Endothelial cell of umbilical vein (primary cell): Measurements from ENCODE around the gene NUMA1.

Source experiments
- EZH2 ChIP-seq: IDR thresholded peaks from 2 replicates; pipeline ENCODE4 v1.6.1; 2012; ENCODE audit warnings: borderline replicate concordance, low read depth, mild to moderate bottlenecking, moderate library complexity, low read length, inconsistent platforms; ENCODE audit not compliant: severe bottlenecking
- TF ChIP-seq, protein P1 (sequence below), 2 donors: IDR thresholded peaks; 1 replicate in 1 of 2; 2 replicates in 1 of 2; pipeline ENCODE4 v1.5.1; 2011; ENCODE audit warnings: low read length in 2 of 2, mild to moderate bottlenecking in 2 of 2, moderate library complexity in 2 of 2, control low read depth in 1 of 2, inconsistent platforms in 1 of 2, low read depth in 1 of 2; ENCODE audit not compliant: insufficient read depth in 1 of 2; ENCODE audit errors: extremely low read depth in 1 of 2

DNA sequence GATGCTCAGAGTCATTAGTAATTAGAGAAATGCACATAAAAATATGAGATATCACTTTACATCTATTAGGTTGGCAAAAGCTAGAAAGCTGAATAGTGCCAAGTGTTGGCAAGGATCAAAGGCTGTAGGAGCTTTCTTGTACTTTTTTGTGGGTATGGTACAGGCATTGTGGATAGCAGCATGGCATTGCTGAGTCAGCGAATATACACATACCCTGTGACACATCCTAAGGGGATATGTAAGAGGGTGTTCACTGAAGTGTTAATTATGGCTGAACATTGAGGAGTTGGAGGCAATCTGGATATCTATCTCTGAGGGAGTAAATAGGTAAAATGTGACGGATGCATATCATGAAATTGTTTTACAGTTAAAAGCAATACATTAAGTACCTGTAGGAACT, 108.7 kb downstream of the NUMA1 start:
- TF ChIP-seq EZH2: no peak
- TF ChIP-seq, protein P1, sequence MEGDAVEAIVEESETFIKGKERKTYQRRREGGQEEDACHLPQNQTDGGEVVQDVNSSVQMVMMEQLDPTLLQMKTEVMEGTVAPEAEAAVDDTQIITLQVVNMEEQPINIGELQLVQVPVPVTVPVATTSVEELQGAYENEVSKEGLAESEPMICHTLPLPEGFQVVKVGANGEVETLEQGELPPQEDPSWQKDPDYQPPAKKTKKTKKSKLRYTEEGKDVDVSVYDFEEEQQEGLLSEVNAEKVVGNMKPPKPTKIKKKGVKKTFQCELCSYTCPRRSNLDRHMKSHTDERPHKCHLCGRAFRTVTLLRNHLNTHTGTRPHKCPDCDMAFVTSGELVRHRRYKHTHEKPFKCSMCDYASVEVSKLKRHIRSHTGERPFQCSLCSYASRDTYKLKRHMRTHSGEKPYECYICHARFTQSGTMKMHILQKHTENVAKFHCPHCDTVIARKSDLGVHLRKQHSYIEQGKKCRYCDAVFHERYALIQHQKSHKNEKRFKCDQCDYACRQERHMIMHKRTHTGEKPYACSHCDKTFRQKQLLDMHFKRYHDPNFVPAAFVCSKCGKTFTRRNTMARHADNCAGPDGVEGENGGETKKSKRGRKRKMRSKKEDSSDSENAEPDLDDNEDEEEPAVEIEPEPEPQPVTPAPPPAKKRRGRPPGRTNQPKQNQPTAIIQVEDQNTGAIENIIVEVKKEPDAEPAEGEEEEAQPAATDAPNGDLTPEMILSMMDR (IDR thresholded peaks at IDR 0.05; ENCODE audit: extremely low read depth in 1 of 2, insufficient read depth in 1 of 2, low read depth in 1 of 2, low read length in 2 of 2): no peak
